Prostate gland (tissue), 2 donors: Measurements from ENCODE around the gene ASIC4.

ENCODE experiments used
- CTCF ChIP-seq, 4 experiments: fragments of 200-600 bp in 2 of 4; fragments of 450-650 bp in 2 of 4; sonication (generic) in 2 of 4; IDR thresholded peaks; 1 replicate in 3 of 4; 2 replicates in 1 of 4; pipeline ENCODE4 v1.5.1; 2016 to 2019; ENCODE audit warnings: antibody characterized with exemption in 4 of 4, mild to moderate bottlenecking in 2 of 4, moderate library complexity in 2 of 4
- POLR2A ChIP-seq: fragments of 450-650 bp; IDR thresholded peaks from one replicate; pipeline ENCODE4 v1.6.1; 2016; ENCODE audit warnings: antibody characterized with exemption, mild to moderate bottlenecking

- TF ChIP-seq CTCF (IDR thresholded peaks at IDR 0.05), result no peak
- no peak for TF ChIP-seq POLR2A
These were observed 3.9 kb downstream of the ASIC4 start for GRCh38 chr2:219517954-219518778.
